Fibroblast of lung (primary cell): ENCODE results near the gene COL4A2. TPM values are rescaled to one million over a fixed set of nuclear protein-coding genes. Genes with fewer than 3 reads are reported as not detected.

Experiments used
- DNase-seq, 2 donors: peaks; one replicate each; pipeline versions ENCODE4 v3.0.0 to v3.0.0-alpha.2; 2010; ENCODE audit warnings: low read depth in 2 of 2
- H2AFZ ChIP-seq: 2 replicates; pipeline ENCODE4 v1.5.1; 2012; ENCODE audit warnings: low read length, control low read depth, inconsistent platforms
- H3K27ac ChIP-seq: 2 replicates; pipeline ENCODE4 v1.5.1; 2011; ENCODE audit warnings: low read length, control low read depth; ENCODE audit not compliant: insufficient read depth
- H3K27me3 ChIP-seq: 2 replicates; pipeline ENCODE4 v1.5.1; 2011; ENCODE audit warnings: mild to moderate bottlenecking, low read length; ENCODE audit not compliant: control insufficient read depth, insufficient read depth
- H3K36me3 ChIP-seq: 2 replicates; pipeline ENCODE4 v1.5.1; 2011; ENCODE audit warnings: low read length; ENCODE audit not compliant: control insufficient read depth, insufficient read depth
- H3K4me1 ChIP-seq: 2 replicates; pipeline ENCODE4 v1.5.1; 2011; ENCODE audit warnings: low read length; ENCODE audit not compliant: control insufficient read depth, insufficient read depth; ENCODE audit errors: extremely low read depth
- H3K4me2 ChIP-seq: 2 replicates; pipeline ENCODE4 v1.5.1; 2011; ENCODE audit warnings: low read length, control low read depth; ENCODE audit not compliant: insufficient read depth; ENCODE audit errors: extremely low read depth
- H3K4me3 ChIP-seq, 4 experiments: fragments of 200-600 bp in 1 of 4; sonication (generic) in 1 of 4; replicated peaks in 1 of 4; 2 replicates each; pipeline ENCODE4 v1.5.1; 2011 to 2016; ENCODE audit warnings: low read length in 4 of 4, low read depth in 3 of 4, mild to moderate bottlenecking in 3 of 4, control low read depth in 2 of 4, inconsistent platforms in 1 of 4, mixed read lengths in 1 of 4; ENCODE audit not compliant: insufficient read depth in 1 of 4; ENCODE audit errors: control extremely low read depth in 1 of 4
- H3K79me2 ChIP-seq: 2 replicates; pipeline ENCODE4 v1.5.1; 2012; ENCODE audit warnings: mild to moderate bottlenecking, low read length, inconsistent platforms; ENCODE audit not compliant: control insufficient read depth, insufficient read depth
- H3K9ac ChIP-seq: 2 replicates; pipeline ENCODE4 v1.5.1; 2011; ENCODE audit warnings: mild to moderate bottlenecking, low read length, control low read depth; ENCODE audit not compliant: insufficient read depth
- H3K9me3 ChIP-seq: 2 replicates; pipeline ENCODE4 v1.5.1; 2012; ENCODE audit warnings: low read depth, low read length; ENCODE audit not compliant: control insufficient read depth, insufficient read depth
- H4K20me1 ChIP-seq: 2 replicates; pipeline ENCODE4 v1.5.1; 2011; ENCODE audit warnings: low read length; ENCODE audit not compliant: control insufficient read depth, insufficient read depth; ENCODE audit errors: extremely low read depth
- EZH2 ChIP-seq: IDR thresholded peaks from 2 replicates; pipeline ENCODE4 v1.5.1; 2012; ENCODE audit warnings: low read length, control low read depth, mild to moderate bottlenecking; ENCODE audit errors: missing control alignments
- polyA plus RNA-seq, 2 donors: library from polyadenylated mRNA; depleted of rRNA in 1 of 2; stranded (reverse) in 1 of 2; unstranded in 1 of 2; fragments of >200 nt; gene quantifications; 2 replicates each; pipeline ENCODE4 v1.2.1, GENCODE V29; 2011 to 2012; ENCODE audit warnings: missing spikeins in 1 of 2
- total RNA-seq: library from RNA; depleted of rRNA; stranded (reverse); fragments of >200 nt; gene quantifications from 2 replicates; pipeline ENCODE4 v1.2.1, GENCODE V29; 2014
- TF ChIP-seq, protein P1 (sequence below), 2 donors: IDR thresholded peaks in 1 of 2; conservative IDR thresholded peaks in 1 of 2; 1 replicate in 1 of 2; 2 replicates in 1 of 2; pipeline ENCODE4 v1.5.1; 2011 to 2012; ENCODE audit warnings: low read length in 2 of 2, control low read depth in 1 of 2, inconsistent platforms in 1 of 2, low read depth in 1 of 2, mild to moderate bottlenecking in 1 of 2

Gene COL4A2
- total and polyA plus RNA-seq, 2 donors (not counting 1 experiment from before 2014, with no cell fraction given) = 93.1 to 463 TPM

DNA sequence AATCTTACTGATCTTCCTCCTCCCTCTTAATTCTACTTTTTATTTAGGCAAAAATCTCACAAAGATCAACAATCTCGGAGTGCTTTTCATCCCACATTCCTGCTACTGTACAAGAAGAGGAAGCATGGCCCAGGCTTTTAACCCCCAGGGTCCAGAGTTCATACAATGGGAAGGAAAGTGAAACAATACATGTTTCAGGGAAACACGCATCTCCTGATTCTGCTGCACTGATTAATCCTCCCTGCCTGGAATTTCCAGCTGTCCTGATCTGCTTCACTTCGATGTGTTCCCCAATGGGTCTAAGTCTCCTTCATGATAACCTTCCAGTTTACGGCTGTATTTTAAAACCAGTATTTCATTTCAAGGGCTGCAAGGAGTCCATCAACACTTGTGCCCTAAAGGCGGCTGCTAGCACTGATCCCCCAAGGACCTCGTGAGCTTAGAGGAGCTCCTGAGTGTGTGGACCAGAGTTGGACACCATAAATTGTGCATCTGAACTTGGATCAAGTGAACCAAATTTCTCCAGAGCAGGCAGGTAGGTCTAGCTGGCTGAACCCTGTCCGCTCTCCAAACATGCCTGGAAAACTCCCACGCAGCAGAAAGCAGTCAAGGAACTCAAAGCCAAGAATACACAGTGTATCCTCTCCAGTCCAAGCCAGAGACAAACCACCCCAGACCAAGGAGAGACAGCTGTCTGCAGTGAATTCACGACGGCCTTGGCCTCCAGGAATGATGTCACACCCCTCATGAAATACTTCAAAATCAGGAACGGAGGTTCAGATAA is 44.4 kb upstream of the COL4A2 start:
- Histone ChIP-seq H3K9me3 (no peaks in the 10 kb centered on the region), H3K79me2 (peaks cover 40% of the 10 kb centered on the region), H3K4me2 (peak overlapping the region; percentile 44), H3K27ac (peak overlapping the region; percentile 56), H3K36me3 (no peaks in the 10 kb centered on the region), H4K20me1 (no peaks in the 10 kb centered on the region), H3K27me3 (no peaks in the 10 kb centered on the region), H2AFZ (no peak overlapping the region), H3K9ac (no peak overlapping the region), H3K4me3 (no peak overlapping the region), H3K4me1 (peaks cover 41% of the 10 kb centered on the region)
- TF ChIP-seq, protein P1, sequence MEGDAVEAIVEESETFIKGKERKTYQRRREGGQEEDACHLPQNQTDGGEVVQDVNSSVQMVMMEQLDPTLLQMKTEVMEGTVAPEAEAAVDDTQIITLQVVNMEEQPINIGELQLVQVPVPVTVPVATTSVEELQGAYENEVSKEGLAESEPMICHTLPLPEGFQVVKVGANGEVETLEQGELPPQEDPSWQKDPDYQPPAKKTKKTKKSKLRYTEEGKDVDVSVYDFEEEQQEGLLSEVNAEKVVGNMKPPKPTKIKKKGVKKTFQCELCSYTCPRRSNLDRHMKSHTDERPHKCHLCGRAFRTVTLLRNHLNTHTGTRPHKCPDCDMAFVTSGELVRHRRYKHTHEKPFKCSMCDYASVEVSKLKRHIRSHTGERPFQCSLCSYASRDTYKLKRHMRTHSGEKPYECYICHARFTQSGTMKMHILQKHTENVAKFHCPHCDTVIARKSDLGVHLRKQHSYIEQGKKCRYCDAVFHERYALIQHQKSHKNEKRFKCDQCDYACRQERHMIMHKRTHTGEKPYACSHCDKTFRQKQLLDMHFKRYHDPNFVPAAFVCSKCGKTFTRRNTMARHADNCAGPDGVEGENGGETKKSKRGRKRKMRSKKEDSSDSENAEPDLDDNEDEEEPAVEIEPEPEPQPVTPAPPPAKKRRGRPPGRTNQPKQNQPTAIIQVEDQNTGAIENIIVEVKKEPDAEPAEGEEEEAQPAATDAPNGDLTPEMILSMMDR (conservative IDR thresholded peaks at IDR 0.05 in 1 of 2, IDR thresholded peaks at IDR 0.05 in 1 of 2; ENCODE audit: low read depth in 1 of 2, low read length in 2 of 2) = no peak
- no peak for TF ChIP-seq EZH2
- no peak for DNase-seq

DNA sequence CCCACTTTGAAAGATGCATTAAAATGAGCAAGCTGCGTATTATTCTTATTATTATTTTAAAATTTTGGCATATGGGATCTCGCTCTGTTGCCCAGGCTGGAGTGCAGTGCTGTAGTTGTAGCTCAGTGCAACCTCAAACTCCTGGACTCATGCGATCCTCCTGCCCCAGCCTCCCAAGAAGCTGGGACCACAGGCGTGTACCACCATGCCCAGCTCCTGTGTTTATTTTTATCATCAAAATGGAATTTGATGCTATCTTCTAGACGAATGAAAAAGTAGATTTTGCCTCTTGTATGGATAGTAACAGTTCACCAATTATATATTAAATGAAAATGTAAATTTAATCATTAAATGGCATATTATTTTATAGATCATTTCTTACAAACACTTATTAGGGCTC is 43.7 kb upstream of the COL4A2 start:
- Histone ChIP-seq H3K36me3 (no peaks in the 10 kb centered on the region), H3K27me3 (no peaks in the 10 kb centered on the region), H3K9me3 (no peaks in the 10 kb centered on the region), H3K4me3 (no peak overlapping the region), H3K9ac (no peak overlapping the region), H2AFZ (no peak overlapping the region), H4K20me1 (no peaks in the 10 kb centered on the region), H3K27ac (peak overlapping the region; percentile 56), H3K79me2 (peaks cover 46% of the 10 kb centered on the region), H3K4me2 (no peak overlapping the region), H3K4me1 (peaks cover 42% of the 10 kb centered on the region)
- TF ChIP-seq EZH2 = no peak
- TF ChIP-seq, protein P1 (conservative IDR thresholded peaks at IDR 0.05 in 1 of 2, IDR thresholded peaks at IDR 0.05 in 1 of 2; ENCODE audit: low read depth in 1 of 2, low read length in 2 of 2) = no peak
- no peak for DNase-seq

DNA sequence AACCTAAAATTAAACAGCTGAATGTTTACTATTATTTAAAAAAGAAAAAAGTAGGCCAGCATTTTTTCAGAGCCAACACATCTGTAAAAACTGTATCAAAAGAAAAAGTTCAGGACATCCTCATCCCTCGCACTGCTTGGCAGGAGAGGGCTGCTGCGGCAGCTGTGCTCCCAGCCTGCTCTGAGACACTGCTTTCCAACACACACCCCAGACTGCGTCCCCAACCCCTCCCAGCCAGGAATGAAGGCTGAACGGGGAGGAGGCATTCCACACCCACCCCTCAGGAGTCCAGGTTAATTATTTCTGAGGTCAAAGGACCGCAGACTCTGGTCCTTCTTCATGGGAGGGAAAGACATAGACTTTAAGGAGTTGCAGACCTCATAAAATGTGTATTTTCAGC is 43.2 kb upstream of the COL4A2 start:
- Histone ChIP-seq H3K36me3 (no peaks in the 10 kb centered on the region), H3K27me3 (no peaks in the 10 kb centered on the region), H3K4me2 (no peak overlapping the region), H3K9ac (no peak overlapping the region), H3K9me3 (no peaks in the 10 kb centered on the region), H3K4me3 (no peak overlapping the region), H4K20me1 (no peaks in the 10 kb centered on the region), H3K79me2 (peaks cover 51% of the 10 kb centered on the region), H3K4me1 (peaks cover 43% of the 10 kb centered on the region), H2AFZ (no peak overlapping the region), H3K27ac (peak overlapping the region; percentile 23)
- no peak for DNase-seq
- TF ChIP-seq, protein P1 (conservative IDR thresholded peaks at IDR 0.05 in 1 of 2, IDR thresholded peaks at IDR 0.05 in 1 of 2; ENCODE audit: low read depth in 1 of 2, low read length in 2 of 2) = no peak
- TF ChIP-seq EZH2 = no peak
